Suprapubic skin (tissue), 4 donors: ENCODE measurements around the gene ABLIM3.

ENCODE experiments used
- POLR2A ChIP-seq, 2 donors: fragments of 450-650 bp; IDR thresholded peaks; one replicate each; pipeline ENCODE4 v1.6.1; 2017; ENCODE audit warnings: antibody characterized with exemption in 2 of 2, mild to moderate bottlenecking in 2 of 2, moderate library complexity in 2 of 2
- POLR2AphosphoS5 ChIP-seq, 3 donors: sonication (generic); formaldehyde crosslinking; IDR thresholded peaks; one replicate each; pipeline ENCODE4 v1.6.1; 2017; ENCODE audit warnings: antibody characterized with exemption in 3 of 3
- TF ChIP-seq, protein P1 (sequence below), 2 donors: fragments of 200-600 bp in 1 of 2; fragments of 450-650 bp in 1 of 2; sonication (generic) in 1 of 2; IDR thresholded peaks; one replicate each; pipeline ENCODE4 v1.5.1; 2016 to 2019; ENCODE audit warnings: antibody characterized with exemption in 2 of 2, mild to moderate bottlenecking in 1 of 2, moderate library complexity in 1 of 2

DNA sequence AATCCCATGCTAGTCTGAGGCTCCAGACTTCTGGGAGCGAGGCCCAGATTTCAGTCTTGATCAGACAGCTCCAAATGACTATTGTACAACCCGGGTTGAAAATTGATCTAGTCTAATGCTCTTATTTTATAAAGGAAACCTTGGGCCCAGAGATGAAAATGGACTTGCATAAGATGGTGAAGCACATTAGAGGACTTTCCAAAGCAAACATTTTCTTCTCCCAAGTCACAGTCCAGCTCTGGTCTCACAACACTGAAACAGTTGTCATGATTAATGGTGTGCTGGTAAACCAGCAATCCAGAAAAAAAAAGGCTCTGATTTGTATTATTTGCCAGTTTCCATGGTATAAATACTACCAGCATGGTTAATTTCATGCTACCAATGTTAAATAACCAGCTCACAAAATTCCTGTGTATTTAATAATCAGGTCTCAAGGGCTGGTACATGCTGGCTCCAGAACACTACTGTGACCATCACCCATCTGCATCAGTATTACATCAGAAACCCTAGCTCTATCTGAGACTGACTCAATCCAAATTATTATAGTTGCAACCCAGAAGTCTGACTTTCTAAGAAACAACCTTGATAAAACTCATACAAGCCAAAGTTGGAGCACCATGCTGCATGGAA, 32.5 kb upstream of the ABLIM3 start:
- TF ChIP-seq, protein P1, sequence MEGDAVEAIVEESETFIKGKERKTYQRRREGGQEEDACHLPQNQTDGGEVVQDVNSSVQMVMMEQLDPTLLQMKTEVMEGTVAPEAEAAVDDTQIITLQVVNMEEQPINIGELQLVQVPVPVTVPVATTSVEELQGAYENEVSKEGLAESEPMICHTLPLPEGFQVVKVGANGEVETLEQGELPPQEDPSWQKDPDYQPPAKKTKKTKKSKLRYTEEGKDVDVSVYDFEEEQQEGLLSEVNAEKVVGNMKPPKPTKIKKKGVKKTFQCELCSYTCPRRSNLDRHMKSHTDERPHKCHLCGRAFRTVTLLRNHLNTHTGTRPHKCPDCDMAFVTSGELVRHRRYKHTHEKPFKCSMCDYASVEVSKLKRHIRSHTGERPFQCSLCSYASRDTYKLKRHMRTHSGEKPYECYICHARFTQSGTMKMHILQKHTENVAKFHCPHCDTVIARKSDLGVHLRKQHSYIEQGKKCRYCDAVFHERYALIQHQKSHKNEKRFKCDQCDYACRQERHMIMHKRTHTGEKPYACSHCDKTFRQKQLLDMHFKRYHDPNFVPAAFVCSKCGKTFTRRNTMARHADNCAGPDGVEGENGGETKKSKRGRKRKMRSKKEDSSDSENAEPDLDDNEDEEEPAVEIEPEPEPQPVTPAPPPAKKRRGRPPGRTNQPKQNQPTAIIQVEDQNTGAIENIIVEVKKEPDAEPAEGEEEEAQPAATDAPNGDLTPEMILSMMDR (IDR thresholded peaks at IDR 0.05): no peak
- TF ChIP-seq POLR2AphosphoS5 (IDR thresholded peaks at IDR 0.05) (no peak), POLR2A (IDR thresholded peaks at IDR 0.05) (no peak)
